Skeletal muscle cell (primary cell): ENCODE data around the gene LTN1.

Source experiments
- DNase-seq: peaks from one replicate; pipeline ENCODE4 v3.0.0-alpha.2; 2010; ENCODE audit warnings: low read depth
- H3K4me3 ChIP-seq: 2 replicates; pipeline ENCODE4 v1.5.1; 2011; ENCODE audit warnings: low read depth, mild to moderate bottlenecking, control low read depth, low read length, moderate library complexity

The LTN1 gene

DNA sequence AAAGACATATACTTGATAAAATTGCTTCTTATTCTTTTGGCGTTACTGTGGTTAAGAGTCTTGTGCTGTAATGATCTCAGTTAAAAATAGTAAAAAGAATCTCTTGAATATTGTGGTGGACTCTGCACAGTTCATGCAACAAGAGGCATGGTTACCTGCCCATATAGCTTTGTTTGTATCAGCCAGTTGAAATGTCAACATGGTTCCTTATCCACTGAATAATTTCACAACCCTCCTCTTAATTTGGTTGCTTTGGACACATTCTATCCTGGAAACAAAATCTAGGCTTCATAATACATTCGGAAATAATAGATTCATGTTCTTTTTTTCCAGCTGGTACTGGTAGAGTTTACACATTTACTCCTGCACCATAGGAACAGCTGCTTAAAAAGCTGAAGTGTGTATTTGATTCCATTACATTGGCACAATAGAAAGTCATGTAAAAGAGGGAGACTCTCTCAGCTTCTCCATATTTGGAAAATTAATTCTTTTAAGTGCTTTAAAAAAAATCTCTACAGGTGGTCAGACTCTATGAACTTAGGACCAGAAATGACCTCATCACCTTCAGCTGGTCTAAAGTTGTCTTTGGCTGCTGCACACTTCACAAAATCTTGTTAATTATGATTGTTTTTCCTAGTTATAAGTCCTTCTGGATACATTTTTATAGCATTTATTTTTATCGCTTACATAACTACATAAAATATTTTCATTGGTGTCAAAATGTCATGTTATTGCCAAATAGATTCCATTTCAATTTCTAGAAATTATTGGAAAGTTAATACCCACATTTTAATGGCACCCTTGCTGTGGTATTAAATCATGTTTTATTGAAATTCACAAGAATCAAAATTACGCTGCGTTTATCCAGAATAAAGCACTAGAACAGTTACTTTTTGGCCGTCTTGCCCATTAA is 100.2 kb downstream of the LTN1 start:
- H3K4me3 ChIP-seq, result no peak overlapping the region
- DNase-seq, result no peak

DNA sequence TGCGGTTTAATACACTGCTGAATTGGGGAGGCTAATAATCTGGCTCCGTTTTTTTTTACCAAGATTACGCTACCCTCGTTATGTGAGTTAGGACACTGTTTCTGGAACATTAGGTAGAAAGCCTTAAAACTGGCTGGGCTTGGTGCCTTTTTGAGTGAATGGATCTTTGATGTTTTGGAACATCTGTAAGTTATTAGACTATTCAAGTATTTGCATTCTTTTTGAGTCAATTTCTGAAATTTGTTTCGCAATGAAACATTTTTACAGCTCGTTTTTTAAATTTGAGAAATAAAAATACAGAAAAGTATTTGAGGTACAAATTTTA is 106.9 kb downstream of the LTN1 start:
- H3K4me3 ChIP-seq, result no peak overlapping the region
- no peak for DNase-seq

GRCh38 chr21:28884976-28885852 is 107.5 kb downstream of the LTN1 start:
- peak; percentile 82 for DNase-seq
- H3K4me3 ChIP-seq, result peak overlapping the region; percentile 69

DNA sequence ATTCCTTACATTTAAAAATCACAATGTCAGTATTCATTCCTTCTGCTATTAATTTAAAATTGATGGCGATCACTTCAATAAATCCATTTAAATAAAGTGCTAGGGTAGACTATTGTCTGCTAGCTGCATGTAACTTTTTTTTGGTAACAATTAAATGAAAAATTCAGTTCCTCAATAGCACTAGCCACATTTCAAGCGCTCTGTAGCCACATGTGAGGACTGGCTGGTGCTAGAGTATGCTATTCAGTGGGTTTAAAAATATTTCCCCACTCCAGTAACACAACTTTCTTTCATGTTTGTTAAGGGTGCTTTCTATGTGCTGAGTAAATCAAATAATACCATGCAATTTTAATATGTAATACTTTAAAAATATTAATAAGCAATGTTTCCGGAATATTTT is 108.2 kb downstream of the LTN1 start:
- peak overlapping the region; percentile 69 for H3K4me3 ChIP-seq
- no peak for DNase-seq

DNA sequence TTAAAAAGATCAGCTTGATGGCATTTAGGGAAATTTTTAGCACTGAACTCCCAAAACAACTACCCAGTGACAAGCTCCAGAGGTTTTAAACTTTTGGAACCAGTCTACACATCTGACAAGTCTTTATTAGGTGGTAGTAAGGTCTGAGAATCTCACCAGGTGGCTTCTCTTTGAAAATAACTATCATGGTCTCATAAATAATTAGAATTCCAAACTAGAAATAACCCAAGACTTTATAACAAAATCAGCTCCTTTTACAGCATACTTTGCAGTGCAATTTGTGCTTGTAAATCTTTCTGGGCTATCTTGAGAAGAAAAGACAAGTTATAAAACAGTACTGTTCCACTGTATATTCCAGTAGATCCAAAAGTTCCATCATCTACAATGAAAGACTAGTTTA is 108.7 kb downstream of the LTN1 start:
- DNase-seq, result no peak
- H3K4me3 ChIP-seq, result peak overlapping the region; percentile 69

DNA sequence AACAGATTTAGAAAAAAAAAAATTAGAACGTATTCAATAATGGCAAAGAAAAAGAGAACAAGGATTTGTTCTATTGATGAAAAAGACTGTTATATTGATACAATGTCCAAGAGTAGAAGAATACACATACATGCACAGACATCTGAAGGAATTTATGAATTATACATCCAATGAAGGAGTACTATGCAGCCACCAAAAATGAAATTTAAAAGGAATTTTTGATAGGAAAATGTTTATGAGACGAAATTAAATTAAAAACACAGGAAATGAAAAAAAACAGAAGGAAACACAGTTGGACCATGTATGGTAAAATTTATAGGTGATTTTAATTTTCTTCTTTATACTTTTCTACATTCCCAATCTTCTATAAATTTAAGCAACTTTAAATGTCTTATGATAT is 110.3 kb downstream of the LTN1 start:
- no peak for DNase-seq
- H3K4me3 ChIP-seq, result no peak overlapping the region
